Measurements from ENCODE around the gene PRR7.
"Not testable (repeated sequence)": the region's sequence is repeated elsewhere in the genome, so short reads cannot be mapped to it uniquely, and the experiment has no call there.

PRR7 gene

GRCh38 chr5:177446200-177447065 is at the start of gene PRR7:
Gene PRR7 (plus strand): TSS chr5:177446814. CDS start chr5:177455068, 8,254 bp downstream.
- H3K4me3 ChIP-seq: peak within 1 kb of the TSS; percentile 50 to 73 (median 58)

GRCh38 chr5:177397875-177398390 is 48.7 kb upstream of the PRR7 start:
- H3K4me3 ChIP-seq: no peak overlapping the region
- H3K27ac ChIP-seq: no peak overlapping the region

More at GRCh38 chr5:177446200-177447065, at the start of gene PRR7:
- H3K27ac ChIP-seq: peak within 1 kb of the TSS in 17 of 21 experiments; percentile 25 to 88 (median 67)

- Histone ChIP-seq H3K27ac (no peak within 1 kb of the TSS), H3K4me3 (no peak within 1 kb of the TSS)
These were observed 46.4 kb upstream of the PRR7 start, which contains the start of gene PFN3 for GRCh38 chr5:177399997-177400868. Gene PFN3 (minus strand): TSS chr5:177400661. CDS start chr5:177400576, 85 bp downstream.

GRCh38 chr5:177402271-177403043 is 44.2 kb upstream of the PRR7 start:
- H3K4me3 ChIP-seq: peak overlapping the region; percentile 33 to 54 (median 42)
- peak overlapping the region in 5 of 21 experiments; percentile 32 to 78 (median 71) for H3K27ac ChIP-seq

GRCh38 chr5:177403102-177403791 is 43.4 kb upstream of the PRR7 start:
- H3K4me3 ChIP-seq: peak overlapping the region; percentile 33 to 54 (median 42)
- peak overlapping the region in 17 of 21 experiments; percentile 17 to 78 (median 47) for H3K27ac ChIP-seq

- Histone ChIP-seq H3K4me3 (peak overlapping the region; percentile 33 to 54 (median 42)), H3K27ac (peak overlapping the region in 17 of 21 experiments; percentile 11 to 78 (median 44))
These were observed 42.6 kb upstream of the PRR7 start for GRCh38 chr5:177403792-177404640.

- Histone ChIP-seq H3K27ac (peak overlapping the region in 12 of 21 experiments; percentile 19 to 75 (median 51)), H3K4me3 (peak overlapping the region; percentile 33 to 54 (median 42))
These were observed 41.9 kb upstream of the PRR7 start for GRCh38 chr5:177404641-177405179.

- H3K27ac ChIP-seq: no peak overlapping the region
- no peak overlapping the region for H3K4me3 ChIP-seq
These were observed 41.3 kb upstream of the PRR7 start for GRCh38 chr5:177405312-177405711.

GRCh38 chr5:177405805-177406204 is 40.8 kb upstream of the PRR7 start:
- Histone ChIP-seq H3K27ac (no peak overlapping the region), H3K4me3 (no peak overlapping the region)

GRCh38 chr5:177409043-177409801 is 37.4 kb upstream of the PRR7 start, which contains the start of gene F12:
Gene F12 (minus strand): TSS chr5:177409564. CDS start chr5:177409527, 37 bp downstream.
- Histone ChIP-seq H3K4me3 (no peak within 1 kb of the TSS), H3K27ac (no peak within 1 kb of the TSS)

GRCh38 chr5:177410575-177410974 is 36.0 kb upstream of the PRR7 start:
- no peak overlapping the region for H3K4me3 ChIP-seq
- H3K27ac ChIP-seq: peak overlapping the region in 2 of 21 experiments; percentile 27 to 29

GRCh38 chr5:177412603-177413233 is 33.9 kb upstream of the PRR7 start:
- H3K27ac ChIP-seq: peak overlapping the region in 7 of 21 experiments; percentile 7 to 76 (median 44)
- no peak overlapping the region for H3K4me3 ChIP-seq

- H3K4me3 ChIP-seq: no peak overlapping the region
These were observed 32.1 kb upstream of the PRR7 start for GRCh38 chr5:177414481-177414880.

GRCh38 chr5:177417081-177417480 is 29.5 kb upstream of the PRR7 start:
- peak overlapping the region in 1 of 21 experiments; percentile 36 for H3K27ac ChIP-seq
- not testable (repeated sequence) for H3K4me3 ChIP-seq

More at GRCh38 chr5:177414481-177414880, 32.1 kb upstream of the PRR7 start:
- H3K27ac ChIP-seq: no peak overlapping the region

- no peak overlapping the region for H3K4me3 ChIP-seq
- H3K27ac ChIP-seq: no peak overlapping the region
These were observed 27.6 kb upstream of the PRR7 start for GRCh38 chr5:177419046-177419445.

GRCh38 chr5:177420472-177420871 is 26.1 kb upstream of the PRR7 start:
- H3K27ac ChIP-seq, H3K4me3 ChIP-seq: not testable (repeated sequence)
